GM11168 (cell line): ENCODE data around the gene DPF1.
"Not testable (repeated sequence)": the region's sequence is repeated elsewhere in the genome, so short reads cannot be mapped to it uniquely, and the experiment has no call there.

Source experiments
- in situ Hi-C: fragments of 300-500 bp; cut with MboI; formaldehyde crosslinking; loops from one replicate; pipeline ENCODE4 v1.12.0; 2022; ENCODE audit warnings: low sequenced_read_pairs; ENCODE audit not compliant: unreplicated experiment

The DPF1 gene

GRCh38 chr19:38224014-38224862, at the start of gene DPF1:
DPF1 (minus strand) TSS chr19:38224222; CDS start chr19:38224142, 80 bp downstream.
- in situ Hi-C loops: no loop called here

GRCh38 chr19:38273499-38273898, 49.5 kb upstream of the DPF1 start:
- in situ Hi-C loops: no loop called here

GRCh38 chr19:38270587-38271167, 46.7 kb upstream of the DPF1 start:
- in situ Hi-C loops: no loop called here

- in situ Hi-C loops: no loop called here
Observed at GRCh38 chr19:38268539-38268938, 44.5 kb upstream of the DPF1 start.

- in situ Hi-C loops: no loop called here
Observed at GRCh38 chr19:38267761-38268483, 43.9 kb upstream of the DPF1 start.

- in situ Hi-C loops: no loop called here
Observed at GRCh38 chr19:38266981-38267597, 43.1 kb upstream of the DPF1 start.

- in situ Hi-C loops: no loop called here
Observed at GRCh38 chr19:38265921-38266429, 42.0 kb upstream of the DPF1 start.

GRCh38 chr19:38265213-38265861, 41.3 kb upstream of the DPF1 start:
- in situ Hi-C loops: no loop called here

GRCh38 chr19:38264486-38265212, 40.6 kb upstream of the DPF1 start, which contains the start of gene SPINT2:
SPINT2 (plus strand) TSS chr19:38264573; CDS start chr19:38264893, 320 bp downstream.
- in situ Hi-C loops: no loop called here

GRCh38 chr19:38263689-38264485, 39.9 kb upstream of the DPF1 start:
- in situ Hi-C loops: no loop called here

- in situ Hi-C loops: no loop called here
Observed at GRCh38 chr19:38262585-38263268, 38.7 kb upstream of the DPF1 start.

GRCh38 chr19:38261942-38262341, 37.9 kb upstream of the DPF1 start:
- in situ Hi-C loops: not testable (repeated sequence)

GRCh38 chr19:38255383-38256014, 31.5 kb upstream of the DPF1 start:
- in situ Hi-C loops: no loop called here

- in situ Hi-C loops: no loop called here
Observed at GRCh38 chr19:38253788-38254187, 29.8 kb upstream of the DPF1 start.

GRCh38 chr19:38252941-38253691, 29.1 kb upstream of the DPF1 start:
- in situ Hi-C loops: no loop called here

GRCh38 chr19:38252385-38252784, 28.4 kb upstream of the DPF1 start:
- in situ Hi-C loops: no loop called here

- in situ Hi-C loops: no loop called here
Observed at GRCh38 chr19:38251564-38252051, 27.6 kb upstream of the DPF1 start.
